NCI-H2171 (cell line): ENCODE data around the gene MTO1.
"Not testable (repeated sequence)": the region's sequence is repeated elsewhere in the genome, so short reads cannot be mapped to it uniquely, and the experiment has no call there.

Experiments
- DNase-seq: peaks from one replicate; lab custom pipeline; 2025; lab: John Stamatoyannopoulos, UW

The MTO1 gene

DNA sequence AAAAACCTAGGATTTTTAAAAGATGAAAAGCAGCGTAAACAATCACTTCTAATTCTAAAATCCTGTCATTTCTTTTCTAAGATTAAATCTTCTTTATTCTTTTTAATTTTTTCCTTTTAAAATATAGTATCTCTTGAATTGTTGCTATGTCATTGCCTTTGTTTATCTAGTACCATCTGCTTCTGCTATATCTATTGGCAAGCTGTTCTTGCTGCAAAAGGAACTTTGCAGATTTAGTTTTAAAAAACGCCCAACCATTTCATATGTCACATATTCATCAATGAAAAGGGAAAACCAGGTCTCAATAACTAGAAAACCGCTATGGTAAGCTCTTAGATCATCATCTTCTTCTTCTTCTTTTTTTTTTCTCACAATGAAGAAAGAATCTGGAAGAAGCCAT, 70.8 kb downstream of the MTO1 start:
- DNase-seq = no peak

- DNase-seq = no peak
Measured at GRCh38 chr6:73534628-73535027, 73.1 kb downstream of the MTO1 start.

DNA sequence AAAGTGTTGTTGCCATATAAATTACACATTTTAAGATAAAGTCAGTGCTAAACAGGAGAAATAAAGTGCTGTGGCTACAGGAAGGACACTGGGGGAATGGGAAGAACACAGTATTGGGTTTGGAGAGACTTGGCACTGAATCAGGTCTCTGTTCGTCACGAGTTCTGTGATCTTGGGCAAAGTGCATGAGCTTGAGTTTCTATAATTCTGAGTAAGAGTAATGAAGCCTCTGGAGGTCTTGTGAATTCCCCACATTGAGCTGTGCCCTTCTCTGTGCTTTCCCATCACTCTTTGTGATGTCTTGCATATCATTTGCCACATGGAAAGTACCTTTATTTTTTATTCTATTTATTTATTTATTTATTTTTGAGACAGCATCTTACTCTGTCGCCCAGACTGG, 76.1 kb downstream of the MTO1 start:
- DNase-seq = no peak

GRCh38 chr6:73538116-73538779, 76.7 kb downstream of the MTO1 start:
- no peak for DNase-seq

- not testable (repeated sequence) for DNase-seq
Measured at GRCh38 chr6:73542481-73542880, 80.9 kb downstream of the MTO1 start.

GRCh38 chr6:73542891-73543290, 81.4 kb downstream of the MTO1 start:
- no peak for DNase-seq

DNA sequence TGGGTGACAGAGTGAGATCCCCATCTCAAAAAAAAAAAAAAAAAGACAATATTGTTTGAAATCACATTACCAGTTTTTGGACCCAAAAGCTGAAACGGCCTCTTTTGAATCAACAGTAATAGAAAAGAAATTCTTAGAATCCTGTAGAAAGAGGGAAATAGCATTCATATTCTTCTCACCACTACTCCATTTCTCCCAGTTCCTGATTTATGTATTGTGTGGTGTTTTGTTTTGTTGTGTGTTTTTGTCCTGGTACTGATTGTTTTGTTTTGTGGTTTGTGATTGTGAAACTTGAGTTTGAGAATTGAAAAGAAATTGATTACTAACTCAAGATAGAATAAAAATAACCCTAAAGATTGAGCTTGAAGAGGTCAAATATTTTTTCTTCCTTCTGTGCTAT, 85.5 kb downstream of the MTO1 start:
- DNase-seq = no peak

DNA sequence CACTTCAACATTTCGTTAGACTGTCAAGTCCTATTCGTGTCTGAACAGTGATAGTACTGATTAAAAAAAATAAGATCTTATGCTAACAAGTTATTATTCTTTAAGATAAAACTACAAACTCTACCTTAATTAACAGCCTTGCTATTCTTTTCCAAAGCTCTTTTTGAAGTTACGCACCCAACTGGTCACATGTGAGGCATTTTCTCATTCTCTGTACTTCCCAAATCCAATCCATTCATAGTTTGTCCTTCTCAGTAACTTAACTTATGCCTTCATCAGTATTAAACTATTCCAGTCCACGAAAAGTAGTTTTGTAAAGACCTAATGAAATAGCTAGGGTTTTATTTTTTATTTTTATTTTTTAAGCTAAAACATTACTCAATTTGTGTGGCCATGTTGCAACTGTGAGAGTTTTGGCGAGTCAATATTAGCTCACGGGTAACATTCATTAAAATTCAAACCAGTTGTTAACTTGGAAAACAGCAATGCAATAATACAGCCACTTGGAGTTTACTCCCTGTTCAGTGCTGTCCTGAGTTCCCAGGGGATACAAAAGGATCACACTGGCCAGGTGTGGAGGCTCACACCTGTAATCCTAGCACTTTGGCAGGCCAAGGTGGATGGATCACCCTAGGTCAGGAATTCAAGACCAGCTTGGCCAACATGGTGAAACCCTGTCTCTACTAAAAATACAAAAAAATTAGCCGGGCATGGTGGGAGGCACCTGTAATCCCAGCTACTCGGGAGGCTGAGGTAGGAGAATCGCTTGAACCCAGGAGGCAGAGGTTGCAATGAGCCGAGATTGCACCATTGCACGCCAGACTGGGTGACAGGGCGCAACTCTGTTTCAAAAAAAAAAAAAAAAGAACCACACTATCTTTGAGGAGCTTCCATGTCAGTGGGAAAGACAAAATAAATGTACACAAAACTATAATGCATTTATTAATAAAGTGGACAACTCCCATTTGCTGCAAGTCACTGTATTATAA, 87.2 kb downstream of the MTO1 start:
- no peak for DNase-seq

- not testable (repeated sequence) for DNase-seq
Measured at GRCh38 chr6:73551115-73551514, 89.6 kb downstream of the MTO1 start.

GRCh38 chr6:73555380-73555949, 93.9 kb downstream of the MTO1 start:
- DNase-seq = not testable (repeated sequence)

GRCh38 chr6:73556836-73557235, 95.3 kb downstream of the MTO1 start:
- no peak for DNase-seq
